GM10266 (cell line): ENCODE data around the gene SEMA4C.

Experiments
- DNase-seq: peaks from one replicate; pipeline ENCODE4 v3.0.0; 2012; ENCODE audit errors: extremely low spot score
- CTCF ChIP-seq: IDR thresholded peaks from 2 replicates; pipeline ENCODE4 v1.5.1; 2012; ENCODE audit warnings: mild to moderate bottlenecking, low read depth; ENCODE audit not compliant: control insufficient read depth, insufficient read depth; ENCODE audit errors: missing control alignments

The SEMA4C gene

GRCh38 chr2:96875498-96876268 is 5.8 kb upstream of the SEMA4C start:
- TF ChIP-seq CTCF: no peak
- no peak for DNase-seq

DNA sequence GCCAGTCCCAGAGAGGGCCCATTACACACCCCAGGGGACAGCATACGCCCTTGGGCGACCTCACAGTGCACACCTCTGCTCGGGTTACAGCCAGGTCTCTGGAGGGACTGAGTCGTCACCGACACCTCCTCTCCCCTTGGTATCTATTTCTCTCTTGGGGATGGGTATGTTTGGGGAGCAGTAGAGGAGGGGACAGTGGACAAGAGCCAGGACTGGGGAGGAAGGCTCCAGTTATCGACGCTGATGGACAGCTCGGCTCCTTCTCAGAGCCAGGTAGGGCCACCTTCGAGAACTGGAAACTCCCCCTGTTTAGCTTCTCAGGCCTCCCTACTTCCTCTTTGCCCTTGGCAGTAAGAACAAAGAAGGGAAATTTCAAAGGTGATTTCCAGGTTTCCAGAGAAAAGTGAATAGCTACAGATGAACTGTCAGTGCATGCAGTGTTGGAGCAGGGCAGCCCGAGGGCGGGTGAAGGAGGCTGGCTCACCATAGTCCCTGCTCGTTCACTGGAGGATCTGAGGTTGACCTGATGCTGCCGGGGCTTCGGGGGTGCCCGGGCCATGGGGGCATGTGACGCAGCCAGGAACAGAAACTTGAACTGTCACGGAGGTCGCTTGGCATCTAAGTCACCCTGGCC is 4.4 kb upstream of the SEMA4C start:
- no peak for TF ChIP-seq CTCF
- peak; percentile 63 for DNase-seq

DNA sequence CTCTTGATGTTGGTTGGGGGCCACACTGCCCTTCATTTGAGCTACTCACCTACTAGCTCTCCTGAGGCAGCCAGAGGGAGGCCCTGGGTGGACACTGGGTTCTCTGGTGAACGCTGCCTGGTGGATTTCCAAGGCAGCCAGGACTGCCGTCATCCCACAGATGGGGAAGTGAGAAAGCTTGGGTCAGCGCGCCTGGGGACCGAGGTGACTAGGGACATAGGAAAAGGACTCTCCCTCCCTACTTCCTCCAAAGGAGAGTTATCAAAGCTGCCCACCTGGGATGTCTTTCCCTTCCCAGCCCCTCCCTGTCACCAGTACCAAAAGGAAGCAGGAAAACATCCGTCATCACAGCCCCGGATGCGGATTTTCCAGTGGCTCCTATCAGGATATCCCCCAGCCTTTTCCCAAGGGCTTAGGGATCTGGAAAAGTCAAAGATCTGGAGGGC is 3.8 kb upstream of the SEMA4C start:
- no peak for DNase-seq
- no peak for TF ChIP-seq CTCF

- TF ChIP-seq CTCF: no peak
- DNase-seq: no peak
Measured at GRCh38 chr2:96872591-96873349, 2.9 kb upstream of the SEMA4C start.

GRCh38 chr2:96870626-96871255 is 861 bp upstream of the SEMA4C start:
- no peak for TF ChIP-seq CTCF
- DNase-seq: no peak

- peak; percentile 60 for DNase-seq
Measured at GRCh38 chr2:96869281-96869821, 529 bp downstream of the SEMA4C start.

More at GRCh38 chr2:96869281-96869821, 529 bp downstream of the SEMA4C start:
- no peak for TF ChIP-seq CTCF
